Measurements from ENCODE around the gene KRT24. TPM values are rescaled to one million over a fixed set of nuclear protein-coding genes. Genes with fewer than 3 reads are reported as not detected.
A peak's percentile ranks its signal among the peaks of the same experiment; 100 is the strongest.

KRT24 gene
- total and polyA plus RNA-seq, 4 donors = 0.25 TPM; not detected in 3

DNA sequence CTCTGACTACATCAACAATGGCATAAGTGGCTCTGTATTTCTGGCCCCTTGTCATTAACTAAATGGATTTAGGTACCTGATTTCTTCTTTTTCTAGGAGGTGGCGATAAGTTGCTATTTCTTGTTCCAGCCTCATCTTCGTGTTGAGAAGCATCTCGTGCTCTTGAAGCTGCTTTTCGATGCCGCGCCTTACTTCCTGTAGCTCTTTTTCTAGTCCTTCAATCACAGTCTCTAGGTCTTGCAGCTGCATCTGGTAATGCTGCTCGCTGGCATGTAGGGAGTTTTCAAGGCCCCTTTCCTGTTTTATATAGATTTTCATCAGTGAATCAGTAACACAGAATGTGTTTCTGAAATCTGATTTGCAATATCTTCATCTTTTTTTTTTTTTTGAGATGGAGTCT, 43.6 kb downstream of the KRT24 start:
- WGBS, 2 donors = 83 to 90% methylated on average over 7 of the region's 7 CpGs
- no peak overlapping the region for H3K4me3 ChIP-seq (ENCODE audit: low read length in 2 of 2)
- H3K4me1 ChIP-seq (ENCODE audit: control insufficient read depth in 1 of 2, insufficient read depth in 2 of 2, low read length in 2 of 2) = no peaks in the 10 kb centered on the region
- H3K36me3 ChIP-seq (ENCODE audit: control insufficient read depth in 1 of 2, insufficient read depth in 2 of 2, low read length in 1 of 2) = no peaks in the 10 kb centered on the region
- DNase-seq (no peak), ATAC-seq (ENCODE audit: low FRiP score) (no peak)
- no peaks in the 10 kb centered on the region for H3K9me3 ChIP-seq (ENCODE audit: control insufficient read depth, low read length)
- no peak overlapping the region for H3K27ac ChIP-seq (ENCODE audit: low read depth in 1 of 2, low read length in 2 of 2)
- intact Hi-C loops (cut with DNase I) = no loop called here
- peaks cover 0 to 2% of the 10 kb centered on the region in 2 donors for H3K27me3 ChIP-seq (ENCODE audit: control insufficient read depth in 1 of 2, insufficient read depth in 2 of 2, low read length in 1 of 2)

- no peak overlapping the region for H3K27ac ChIP-seq (ENCODE audit: low read depth in 1 of 2, low read length in 2 of 2)
- DNase-seq (no peak), ATAC-seq (ENCODE audit: low FRiP score) (no peak)
- H3K36me3 ChIP-seq (ENCODE audit: control insufficient read depth in 1 of 2, insufficient read depth in 2 of 2, low read length in 1 of 2) = no peaks in the 10 kb centered on the region
- no peaks in the 10 kb centered on the region for H3K9me3 ChIP-seq (ENCODE audit: control insufficient read depth, low read length)
- H3K4me3 ChIP-seq (ENCODE audit: low read length in 2 of 2) = no peak overlapping the region
- H3K4me1 ChIP-seq (ENCODE audit: control insufficient read depth in 1 of 2, insufficient read depth in 2 of 2, low read length in 2 of 2) = no peaks in the 10 kb centered on the region
- peaks cover 0 to 1% of the 10 kb centered on the region in 2 donors for H3K27me3 ChIP-seq (ENCODE audit: control insufficient read depth in 1 of 2, insufficient read depth in 2 of 2, low read length in 1 of 2)
- intact Hi-C loops (cut with DNase I) = no loop called here
Measured at GRCh38 chr17:40658396-40658795, 45.2 kb downstream of the KRT24 start.

DNA sequence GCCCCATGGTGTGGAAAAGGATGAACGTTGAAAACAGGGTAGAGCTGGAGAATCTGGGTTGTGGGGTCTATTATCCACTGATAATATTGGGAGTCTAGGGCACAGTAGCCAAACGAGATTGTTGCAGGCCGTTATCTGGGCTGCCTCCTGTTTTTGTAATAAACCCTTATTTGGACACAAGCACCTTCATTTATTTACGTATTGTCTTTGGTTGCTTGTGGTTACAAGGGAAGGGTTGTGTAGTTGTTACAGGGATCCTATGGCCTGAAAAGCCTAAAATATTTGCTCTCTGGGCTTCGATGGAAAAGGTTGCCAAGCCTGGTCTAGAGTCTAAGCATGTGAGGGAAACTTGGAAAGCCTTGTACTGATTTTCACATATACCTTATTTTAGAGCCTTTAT, 51.6 kb downstream of the KRT24 start:
- WGBS, 2 donors = 64 to 79% methylated on average over 5 of the region's 5 CpGs
- H3K9me3 ChIP-seq (ENCODE audit: control insufficient read depth, low read length) = no peaks in the 10 kb centered on the region
- intact Hi-C loops (cut with DNase I) = no loop called here
- DNase-seq = no peak
- no peak overlapping the region for H3K4me3 ChIP-seq (ENCODE audit: low read length in 2 of 2)
- no peak overlapping the region for H3K27ac ChIP-seq (ENCODE audit: low read depth in 1 of 2, low read length in 2 of 2)
- no peak for ATAC-seq (ENCODE audit: low FRiP score)
- H3K36me3 ChIP-seq (ENCODE audit: control insufficient read depth in 1 of 2, insufficient read depth in 2 of 2, low read length in 1 of 2) = no peaks in the 10 kb centered on the region
- no peaks in the 10 kb centered on the region for H3K4me1 ChIP-seq (ENCODE audit: control insufficient read depth in 1 of 2, insufficient read depth in 2 of 2, low read length in 2 of 2)
- no peaks in the 10 kb centered on the region for H3K27me3 ChIP-seq (ENCODE audit: control insufficient read depth in 1 of 2, insufficient read depth in 2 of 2, low read length in 1 of 2)

- Histone ChIP-seq H3K4me3 (ENCODE audit: low read length in 2 of 2) (peak overlapping the region; percentile 74 to 99), H3K4me1 (ENCODE audit: control insufficient read depth in 1 of 2, insufficient read depth in 2 of 2, low read length in 2 of 2) (no peaks in the 10 kb centered on the region), H3K27me3 (ENCODE audit: control insufficient read depth in 1 of 2, insufficient read depth in 2 of 2, low read length in 1 of 2) (no peaks in the 10 kb centered on the region), H3K27ac (ENCODE audit: low read depth in 1 of 2, low read length in 2 of 2) (peak overlapping the region; percentile 79 to 89), H3K9me3 (ENCODE audit: control insufficient read depth, low read length) (no peaks in the 10 kb centered on the region), H3K36me3 (ENCODE audit: control insufficient read depth in 1 of 2, insufficient read depth in 2 of 2, low read length in 1 of 2) (no peaks in the 10 kb centered on the region)
- DNase-seq = peak in 1 of 2 donors; percentile 80
- peak; percentile 74 for ATAC-seq (ENCODE audit: low FRiP score)
- 2 to 3% methylated on average over 28 of the region's 28 CpGs for WGBS, 2 donors
- intact Hi-C loops (cut with DNase I) = loop anchor here in 1 of 2 donors (10.0 kb wide), 1 partner anchor 1016 kb away; no protein-coding TSS in a partner anchor
Measured at GRCh38 chr17:40648384-40648968, 55.1 kb downstream of the KRT24 start.

Other genes with a start within 250 kb of the KRT24 start
- under 1 TPM in 1 of 2 donors, not detected in 1; 0.39 TPM for gene TNS4, start 202.1 kb downstream of the KRT24 start, total RNA-seq
- under 1 TPM in 1 of 2 donors, not detected in 1; 0.05 TPM for gene TNS4, start 202.1 kb downstream of the KRT24 start, polyA plus RNA-seq
- under 1 TPM; 0.62 to 0.84 TPM for gene CCR7, start 138.3 kb downstream of the KRT24 start, total RNA-seq
- gene CCR7, start 138.3 kb downstream of the KRT24 start, polyA plus RNA-seq = under 1 TPM; 0.08 to 0.13 TPM
- gene SMARCE1, start 55.9 kb downstream of the KRT24 start, total RNA-seq = 10 to 100 TPM; 80.8 to 84.4 TPM
- gene SMARCE1, start 55.9 kb downstream of the KRT24 start, polyA plus RNA-seq = 10 to 100 TPM; 61.0 to 71.7 TPM
- 1 to 10 TPM; 1.9 to 4.5 TPM for gene KRT222, start 38.6 kb downstream of the KRT24 start, total RNA-seq
- not detected for gene KRT222, start 38.6 kb downstream of the KRT24 start, polyA plus RNA-seq
- gene KRT25, start 51.6 kb upstream of the KRT24 start, total RNA-seq = not detected
- not detected for gene KRT25, start 51.6 kb upstream of the KRT24 start, polyA plus RNA-seq
- gene KRT26, start 68.4 kb upstream of the KRT24 start, total RNA-seq = not detected
- gene KRT26, start 68.4 kb upstream of the KRT24 start, polyA plus RNA-seq = not detected
- gene KRT27, start 78.8 kb upstream of the KRT24 start, total RNA-seq = not detected
- gene KRT27, start 78.8 kb upstream of the KRT24 start, polyA plus RNA-seq = not detected
- not detected for gene KRT28, start 96.2 kb upstream of the KRT24 start, total RNA-seq
- gene KRT28, start 96.2 kb upstream of the KRT24 start, polyA plus RNA-seq = not detected
- 10 to 100 TPM; 35.3 to 39.3 TPM for gene KRT10, start 118.9 kb upstream of the KRT24 start, total RNA-seq
- 10 to 100 TPM; 39.3 to 39.7 TPM for gene KRT10, start 118.9 kb upstream of the KRT24 start, polyA plus RNA-seq
- gene KRT12, start 163.5 kb upstream of the KRT24 start, total RNA-seq = not detected
- 1 to 10 TPM in 1 of 2 donors, not detected in 1; 1.0 TPM for gene KRT12, start 163.5 kb upstream of the KRT24 start, polyA plus RNA-seq
- not detected for gene KRT20, start 181.5 kb upstream of the KRT24 start, total RNA-seq
- gene KRT20, start 181.5 kb upstream of the KRT24 start, polyA plus RNA-seq = 100 to 1,000 TPM in 1 of 2 donors, 1 to 10 TPM in 1; 3.9 to 193 TPM
- gene KRT23, start 233.9 kb upstream of the KRT24 start, total RNA-seq = under 1 TPM; 0.30 to 0.39 TPM
- gene KRT23, start 233.9 kb upstream of the KRT24 start, polyA plus RNA-seq = under 1 TPM in 1 of 2 donors, not detected in 1; 0.50 TPM